Measurements from ENCODE around the gene PRX.

PRX gene

DNA sequence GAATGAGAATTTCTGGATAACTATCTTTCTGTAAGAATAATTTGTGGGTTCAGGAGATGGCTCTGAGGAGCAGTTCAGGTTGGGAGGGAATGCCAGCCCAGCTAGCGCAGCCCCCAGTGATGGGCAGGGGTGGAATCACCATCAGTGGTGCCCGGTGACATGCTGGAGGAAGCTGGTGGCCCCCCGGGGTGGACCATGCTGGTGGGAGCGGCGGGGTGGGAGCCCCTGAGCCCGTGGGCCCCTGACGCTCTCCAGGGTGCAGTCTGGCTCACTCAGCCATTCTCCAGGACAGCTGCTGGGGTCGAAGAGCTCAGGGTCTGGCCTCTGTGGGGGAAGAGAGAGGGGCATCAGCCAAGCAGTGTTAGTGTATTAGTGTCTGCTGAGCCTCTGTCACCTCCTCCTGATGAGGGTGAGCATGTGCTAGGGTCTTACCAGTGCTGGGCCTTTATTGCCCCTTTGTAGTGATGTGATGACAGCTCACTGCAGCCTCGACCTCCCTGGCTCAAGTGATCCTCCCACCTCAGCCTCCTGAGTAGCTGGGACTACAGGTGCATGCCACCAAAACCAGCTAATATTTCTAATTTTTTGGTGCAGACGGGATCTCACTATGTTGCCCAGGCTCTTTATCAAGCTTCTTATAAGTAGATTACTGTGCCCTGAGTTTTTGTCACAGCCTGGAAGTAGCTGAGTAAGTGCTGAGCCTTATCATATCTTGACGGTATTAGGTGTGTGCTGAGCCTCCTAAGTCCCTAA, 33.6 kb downstream of the PRX start:
- Histone ChIP-seq H3K27me3 (ENCODE audit: insufficient read depth, low read length, poor library complexity) (no peaks in the 10 kb centered on the region), H3K4me1 (ENCODE audit: insufficient read depth, low read length) (no peaks in the 10 kb centered on the region), H3K9ac (ENCODE audit: low read depth, low read length) (no peak overlapping the region), H3K79me2 (ENCODE audit: insufficient read depth, low read length) (no peaks in the 10 kb centered on the region), H2AFZ (ENCODE audit: low read depth, low read length) (no peak overlapping the region), H4K20me1 (ENCODE audit: insufficient read depth, low read length) (no peaks in the 10 kb centered on the region; the same call in 1 of the 2 replicates), H3K4me2 (ENCODE audit: insufficient read depth, low read length) (no peak overlapping the region), H3K36me3 (ENCODE audit: insufficient read depth, low read length) (0 out of 2 replicates have a peak, but pooled peaks cover 3% of the 10 kb centered on the region), H3K27ac (ENCODE audit: low read length) (no peak overlapping the region), H3K9me3 (ENCODE audit: insufficient read depth, low read length, severe bottlenecking) (no peaks in the 10 kb centered on the region), H3K4me3 (ENCODE audit: low read depth in 1 of 2, low read length in 2 of 2) (no peak overlapping the region)
- ATAC-seq (ENCODE audit: insufficient read depth, low read depth) (no peak), DNase-seq (no peak)
- no peak for TF ChIP-seq EZH2 (IDR thresholded peaks at IDR 0.05; ENCODE audit: borderline replicate concordance, low read depth, low read length, severe bottlenecking)
- TF ChIP-seq, protein P1, sequence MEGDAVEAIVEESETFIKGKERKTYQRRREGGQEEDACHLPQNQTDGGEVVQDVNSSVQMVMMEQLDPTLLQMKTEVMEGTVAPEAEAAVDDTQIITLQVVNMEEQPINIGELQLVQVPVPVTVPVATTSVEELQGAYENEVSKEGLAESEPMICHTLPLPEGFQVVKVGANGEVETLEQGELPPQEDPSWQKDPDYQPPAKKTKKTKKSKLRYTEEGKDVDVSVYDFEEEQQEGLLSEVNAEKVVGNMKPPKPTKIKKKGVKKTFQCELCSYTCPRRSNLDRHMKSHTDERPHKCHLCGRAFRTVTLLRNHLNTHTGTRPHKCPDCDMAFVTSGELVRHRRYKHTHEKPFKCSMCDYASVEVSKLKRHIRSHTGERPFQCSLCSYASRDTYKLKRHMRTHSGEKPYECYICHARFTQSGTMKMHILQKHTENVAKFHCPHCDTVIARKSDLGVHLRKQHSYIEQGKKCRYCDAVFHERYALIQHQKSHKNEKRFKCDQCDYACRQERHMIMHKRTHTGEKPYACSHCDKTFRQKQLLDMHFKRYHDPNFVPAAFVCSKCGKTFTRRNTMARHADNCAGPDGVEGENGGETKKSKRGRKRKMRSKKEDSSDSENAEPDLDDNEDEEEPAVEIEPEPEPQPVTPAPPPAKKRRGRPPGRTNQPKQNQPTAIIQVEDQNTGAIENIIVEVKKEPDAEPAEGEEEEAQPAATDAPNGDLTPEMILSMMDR (IDR thresholded peaks at IDR 0.05; ENCODE audit: borderline replicate concordance, extremely low read depth, low read length, poor library complexity, severe bottlenecking) = no peak

DNA sequence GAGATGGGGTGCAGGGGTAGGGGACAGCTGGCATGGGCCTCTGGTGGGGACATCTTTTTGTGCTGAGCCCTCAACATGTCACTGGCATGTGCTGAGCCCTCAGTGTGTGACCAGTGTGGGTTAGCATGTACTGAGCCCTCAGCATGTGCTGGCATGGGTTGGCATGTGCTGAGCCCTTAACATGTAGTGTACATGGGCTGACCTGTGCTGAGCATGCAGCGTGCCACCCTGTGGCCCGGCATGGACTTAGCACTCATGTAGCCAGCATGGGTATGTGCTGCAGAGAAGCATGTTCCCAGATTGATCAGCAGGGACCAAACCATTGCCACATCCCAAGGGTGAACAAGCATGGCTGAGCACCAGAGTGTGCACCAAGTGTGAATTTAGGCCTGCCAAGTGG, 34.7 kb downstream of the PRX start:
- peaks cover 3% of the 10 kb centered on the region; the same call in 1 of the 2 replicates for H3K36me3 ChIP-seq (ENCODE audit: insufficient read depth, low read length)
- H3K27ac ChIP-seq (ENCODE audit: low read length) = no peak overlapping the region
- ATAC-seq (ENCODE audit: insufficient read depth, low read depth) (no peak), DNase-seq (no peak)
- H3K4me3 ChIP-seq (ENCODE audit: low read depth in 1 of 2, low read length in 2 of 2) = no peak overlapping the region
- TF ChIP-seq, protein P1 (IDR thresholded peaks at IDR 0.05; ENCODE audit: borderline replicate concordance, extremely low read depth, low read length, poor library complexity, severe bottlenecking) = no peak
- no peak for TF ChIP-seq EZH2 (IDR thresholded peaks at IDR 0.05; ENCODE audit: borderline replicate concordance, low read depth, low read length, severe bottlenecking)
- no peaks in the 10 kb centered on the region; the same call in 1 of the 2 replicates for H4K20me1 ChIP-seq (ENCODE audit: insufficient read depth, low read length)
- H3K9me3 ChIP-seq (ENCODE audit: insufficient read depth, low read length, severe bottlenecking) = no peaks in the 10 kb centered on the region
- no peak overlapping the region for H2AFZ ChIP-seq (ENCODE audit: low read depth, low read length)
- no peaks in the 10 kb centered on the region for H3K27me3 ChIP-seq (ENCODE audit: insufficient read depth, low read length, poor library complexity)
- no peak overlapping the region for H3K4me2 ChIP-seq (ENCODE audit: insufficient read depth, low read length)
- H3K4me1 ChIP-seq (ENCODE audit: insufficient read depth, low read length) = no peaks in the 10 kb centered on the region
- H3K9ac ChIP-seq (ENCODE audit: low read depth, low read length) = no peak overlapping the region
- no peaks in the 10 kb centered on the region for H3K79me2 ChIP-seq (ENCODE audit: insufficient read depth, low read length)

DNA sequence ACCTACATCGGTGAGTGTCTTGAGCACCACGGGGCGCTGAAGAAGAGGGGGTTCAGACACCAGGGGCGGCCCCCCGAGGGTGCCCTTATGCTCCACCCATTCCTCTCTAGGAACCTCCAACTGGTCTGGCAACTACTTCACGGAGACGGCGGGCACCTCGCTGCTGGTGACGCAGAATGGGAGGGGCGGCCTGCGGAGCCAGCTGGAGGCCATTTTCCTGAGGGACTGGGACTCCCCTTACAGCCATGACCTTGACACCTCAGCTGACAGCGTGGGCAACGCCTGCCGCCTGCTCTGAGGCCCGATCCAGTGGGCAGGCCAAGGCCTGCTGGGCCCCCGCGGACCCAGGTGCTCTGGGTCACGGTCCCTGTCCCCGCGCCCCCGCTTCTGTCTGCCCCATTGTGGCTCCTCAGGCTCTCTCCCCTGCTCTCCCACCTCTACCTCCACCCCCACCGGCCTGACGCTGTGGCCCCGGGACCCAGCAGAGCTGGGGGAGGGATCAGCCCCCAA, 35.2 kb downstream of the PRX start:
- H4K20me1 ChIP-seq (ENCODE audit: insufficient read depth, low read length) = no peaks in the 10 kb centered on the region; the same call in 1 of the 2 replicates
- H3K9me3 ChIP-seq (ENCODE audit: insufficient read depth, low read length, severe bottlenecking) = no peaks in the 10 kb centered on the region
- no peak overlapping the region for H3K4me3 ChIP-seq (ENCODE audit: low read depth in 1 of 2, low read length in 2 of 2)
- H3K36me3 ChIP-seq (ENCODE audit: insufficient read depth, low read length) = peaks cover 3% of the 10 kb centered on the region; the same call in 1 of the 2 replicates
- no peak overlapping the region for H3K4me2 ChIP-seq (ENCODE audit: insufficient read depth, low read length)
- no peak overlapping the region for H3K9ac ChIP-seq (ENCODE audit: low read depth, low read length)
- no peaks in the 10 kb centered on the region for H3K4me1 ChIP-seq (ENCODE audit: insufficient read depth, low read length)
- H3K79me2 ChIP-seq (ENCODE audit: insufficient read depth, low read length) = no peaks in the 10 kb centered on the region
- ATAC-seq (ENCODE audit: insufficient read depth, low read depth) (no peak), DNase-seq (no peak)
- no peaks in the 10 kb centered on the region for H3K27me3 ChIP-seq (ENCODE audit: insufficient read depth, low read length, poor library complexity)
- TF ChIP-seq, protein P1 (IDR thresholded peaks at IDR 0.05; ENCODE audit: borderline replicate concordance, extremely low read depth, low read length, poor library complexity, severe bottlenecking) = no peak
- no peak for TF ChIP-seq EZH2 (IDR thresholded peaks at IDR 0.05; ENCODE audit: borderline replicate concordance, low read depth, low read length, severe bottlenecking)
- H3K27ac ChIP-seq (ENCODE audit: low read length) = no peak overlapping the region
- no peak overlapping the region for H2AFZ ChIP-seq (ENCODE audit: low read depth, low read length)
